H1 (cell line): ENCODE data around the gene RERE. TPM values are rescaled to one million over a fixed set of nuclear protein-coding genes. Genes with fewer than 3 reads are reported as not detected.

Source experiments
- CTCF ChIA-PET: fragments of 300-600 bp; sonication (Branson Sonifier 250); formaldehyde crosslinking; loops from one replicate; lab custom pipeline; 2021; ENCODE audit not compliant: partially characterized antibody; lab: Charles Lee
- POLR2A ChIA-PET: fragments of 300-600 bp; sonication (Branson Sonifier 250); formaldehyde crosslinking; loops from one replicate; lab custom pipeline; 2021; ENCODE audit warnings: inconsistent platforms; ENCODE audit not compliant: partially characterized antibody; lab: Charles Lee
- DNase-seq, 2 experiments: peaks; one replicate each; pipeline versions ENCODE4 v3.0.0 to v3.0.0-alpha.2; 2010 to 2022; ENCODE audit warnings: low spot score in 2 of 2, low read depth in 1 of 2, mixed read lengths in 1 of 2
- FAIRE-seq: peaks from 2 replicates; lab custom pipeline; 2011; peaks lifted over from hg19 to GRCh38; lab: Jason Lieb, UNC
- H2AFZ ChIP-seq: 2 replicates; pipeline ENCODE4 v1.8.1; 2012; ENCODE audit warnings: low read length, inconsistent platforms
- H2AK5ac ChIP-seq: 2 replicates; pipeline ENCODE4 v1.6.1; 2013; ENCODE audit warnings: low read depth, low read length
- H2BK120ac ChIP-seq: replicated peaks from 2 replicates; pipeline ENCODE3; 2013; ENCODE audit warnings: low read depth, low read length, inconsistent platforms
- H2BK12ac ChIP-seq: 2 replicates; pipeline ENCODE4 v1.6.1; 2013; ENCODE audit warnings: low read depth, low read length
- H2BK15ac ChIP-seq: 2 replicates; pipeline ENCODE4 v1.6.1; 2013; ENCODE audit warnings: low read length
- H2BK20ac ChIP-seq: 2 replicates; pipeline ENCODE4 v1.6.1; 2013; ENCODE audit warnings: low read length
- H2BK5ac ChIP-seq: 2 replicates; pipeline ENCODE4 v1.6.1; 2013; ENCODE audit warnings: low read depth, low read length
- H3K14ac ChIP-seq: 2 replicates; pipeline ENCODE4 v1.6.1; 2013; ENCODE audit warnings: inconsistent platforms; ENCODE audit not compliant: insufficient read length
- H3K18ac ChIP-seq: 2 replicates; pipeline ENCODE4 v1.6.1; 2013; ENCODE audit warnings: low read length; ENCODE audit errors: extremely low read depth
- H3K23ac ChIP-seq: 2 replicates; pipeline ENCODE4 v1.6.1; 2013; ENCODE audit warnings: inconsistent platforms; ENCODE audit not compliant: insufficient read length
- H3K23me2 ChIP-seq: 2 replicates; pipeline ENCODE4 v1.6.1; 2013; ENCODE audit warnings: low read depth, low read length
- H3K27ac ChIP-seq: 2 replicates; pipeline ENCODE4 v1.6.1; 2011; ENCODE audit warnings: low read depth, low read length, inconsistent platforms
- H3K27me3 ChIP-seq, 4 experiments: replicated peaks in 1 of 4; 1 replicate in 1 of 4; 2 replicates in 3 of 4; pipeline versions ENCODE4 v1.6.1 to v1.8.1; 2011 to 2013; ENCODE audit warnings: low read length in 3 of 4, mild to moderate bottlenecking in 3 of 4, inconsistent platforms in 2 of 4, mixed read lengths in 2 of 4, moderate library complexity in 1 of 4; ENCODE audit not compliant: control insufficient read depth in 3 of 4, insufficient read depth in 3 of 4; ENCODE audit errors: extremely low read depth in 1 of 4
- H3K36me3 ChIP-seq, 4 experiments: 2 replicates each; pipeline versions ENCODE4 v1.6.1 to v1.8.1; 2011 to 2013; ENCODE audit warnings: mild to moderate bottlenecking in 4 of 4, low read length in 3 of 4, moderate library complexity in 2 of 4, control low read depth in 1 of 4, inconsistent platforms in 1 of 4; ENCODE audit not compliant: insufficient read depth in 4 of 4, control insufficient read depth in 2 of 4
- H3K4ac ChIP-seq: replicated peaks from 2 replicates; pipeline ENCODE3; 2013; ENCODE audit warnings: low read length, low read depth, mixed read lengths, inconsistent platforms; ENCODE audit not compliant: insufficient read length
- H3K4me1 ChIP-seq, 4 experiments: replicated peaks in 1 of 4; 1 replicate in 1 of 4; 2 replicates in 3 of 4; pipeline versions ENCODE4 v1.6.1 to v1.8.1; 2011 to 2013; ENCODE audit warnings: low read length in 3 of 4, inconsistent platforms in 2 of 4, mixed read lengths in 1 of 4; ENCODE audit not compliant: insufficient read depth in 4 of 4, control insufficient read depth in 3 of 4
- H3K4me2 ChIP-seq, 2 experiments: 2 replicates each; pipeline versions ENCODE4 v1.6.1 to v1.8.1; 2011 to 2013; ENCODE audit warnings: low read depth in 2 of 2, low read length in 2 of 2, control low read depth in 1 of 2, inconsistent platforms in 1 of 2, mild to moderate bottlenecking in 1 of 2; ENCODE audit not compliant: insufficient read depth in 1 of 2
- H3K4me3 ChIP-seq, 4 experiments: fragments of 200-600, 300-600 bp in 1 of 4; sonication (generic), shearing (Covaris generic), sonication (Bioruptor Twin) in 1 of 4; 2 replicates each; pipeline versions ENCODE4 v1.5.1 to v1.8.1; 2011 to 2016; ENCODE audit warnings: low read length in 4 of 4, low read depth in 3 of 4, control low read depth in 2 of 4, inconsistent platforms in 2 of 4, mild to moderate bottlenecking in 2 of 4, mixed read lengths in 1 of 4, moderate library complexity in 1 of 4; ENCODE audit not compliant: insufficient read depth in 2 of 4; ENCODE audit errors: extremely low read depth in 1 of 4
- H3K56ac ChIP-seq: replicated peaks from 2 replicates; pipeline ENCODE3; 2013; ENCODE audit warnings: low read depth, mild to moderate bottlenecking, mixed read lengths, low read length, inconsistent platforms; ENCODE audit not compliant: insufficient read length
- H3K79me1 ChIP-seq: 2 replicates; pipeline ENCODE4 v1.6.1; 2013; ENCODE audit warnings: low read depth, low read length, control low read depth
- H3K79me2 ChIP-seq, 2 experiments: 2 replicates each; pipeline versions ENCODE4 v1.6.1 to v1.8.1; 2012 to 2013; ENCODE audit warnings: low read length in 2 of 2, mild to moderate bottlenecking in 2 of 2, inconsistent platforms in 1 of 2; ENCODE audit not compliant: insufficient read depth in 2 of 2, control insufficient read depth in 1 of 2
- H3K9ac ChIP-seq, 4 experiments: replicated peaks in 1 of 4; 1 replicate in 1 of 4; 2 replicates in 3 of 4; pipeline versions ENCODE4 v1.6.1 to v1.8.1; 2011 to 2013; ENCODE audit warnings: low read depth in 3 of 4, low read length in 3 of 4, control low read depth in 2 of 4, mild to moderate bottlenecking in 2 of 4, moderate library complexity in 2 of 4, inconsistent platforms in 1 of 4; ENCODE audit errors: extremely low read depth in 1 of 4
- H3K9me3 ChIP-seq, 2 experiments: 2 replicates each; pipeline versions ENCODE4 v1.6.1 to v1.8.1; 2012 to 2013; ENCODE audit warnings: mild to moderate bottlenecking in 2 of 2, moderate library complexity in 2 of 2, control low read depth in 1 of 2, inconsistent platforms in 1 of 2, low read depth in 1 of 2, low read length in 1 of 2, mixed read lengths in 1 of 2; ENCODE audit not compliant: insufficient read depth in 2 of 2
- H4K20me1 ChIP-seq, 2 experiments: replicated peaks in 1 of 2; 2 replicates each; pipeline versions ENCODE3 to v1.8.1; 2011 to 2013; ENCODE audit warnings: inconsistent platforms in 2 of 2, low read length in 2 of 2, mild to moderate bottlenecking in 1 of 2; ENCODE audit not compliant: insufficient read depth in 2 of 2, control insufficient read depth in 1 of 2
- H4K5ac ChIP-seq: 2 replicates; pipeline ENCODE4 v1.6.1; 2013; ENCODE audit warnings: low read length, low read depth, mixed read lengths, inconsistent platforms; ENCODE audit not compliant: insufficient read length
- H4K8ac ChIP-seq: 2 replicates; pipeline ENCODE4 v1.8.0; 2013; ENCODE audit warnings: mild to moderate bottlenecking, moderate library complexity, low read length, inconsistent platforms; ENCODE audit not compliant: insufficient read depth; ENCODE audit errors: extremely low read depth
- H4K91ac ChIP-seq: replicated peaks from 2 replicates; pipeline ENCODE3; 2013; ENCODE audit warnings: low read length, mixed read lengths, inconsistent platforms; ENCODE audit not compliant: insufficient read length
- CHD2 ChIP-seq: IDR thresholded peaks from 2 replicates; pipeline ENCODE4 v1.6.1; 2012; ENCODE audit warnings: low read length, improper control_type of control experiment
- PHF8 ChIP-seq: fragments of 200-600 bp; sonication (generic); conservative IDR thresholded peaks from 2 replicates; pipeline ENCODE4 v1.7.1; 2012; ENCODE audit warnings: low read depth, mild to moderate bottlenecking, inconsistent platforms, low read length, moderate library complexity
- POLR2A ChIP-seq, 2 experiments: IDR thresholded peaks; 1 replicate in 1 of 2; 2 replicates in 1 of 2; pipeline ENCODE4 v1.6.1; 2011; ENCODE audit warnings: low read depth in 2 of 2, low read length in 2 of 2, mild to moderate bottlenecking in 2 of 2; ENCODE audit errors: control extremely low read depth in 1 of 2
- RNF2 ChIP-seq: fragments of 200-900, 300-1000 bp; sonication (generic); IDR thresholded peaks from 2 replicates; pipeline ENCODE4 v1.7.1; 2016; ENCODE audit warnings: borderline replicate concordance, low read depth, mild to moderate bottlenecking, antibody characterized with exemption, low read length; ENCODE audit not compliant: poor library complexity, severe bottlenecking; ENCODE audit errors: missing control alignments
- WGBS, 2 experiments: shearing (Covaris generic) in 1 of 2; methylation state at CpG; one replicate each; pipeline versions ENCODE4 v1.1.6 to v1.1.7; 2013 to 2015; ENCODE audit warnings: low lambda C conversion rate in 2 of 2, mixed read lengths in 2 of 2, inconsistent platforms in 1 of 2, low coverage in 1 of 2, missing lambda C conversion rate in 1 of 2; ENCODE audit not compliant: insufficient replicate concordance in 2 of 2, insufficient coverage in 1 of 2, insufficient read length in 1 of 2; ENCODE audit errors: extremely low coverage in 1 of 2, missing lambda C conversion rate in 1 of 2; 5-methylcytosine and 5-hydroxymethylcytosine counted together
- polyA plus RNA-seq, 7 experiments: library from polyadenylated mRNA; depleted of rRNA in 3 of 7; stranded (reverse) in 5 of 7; unstranded in 2 of 7; fragments of >200 nt in 5 of 7; fragments of 200-250 nt in 2 of 7; gene quantifications; 1 replicate in 5 of 7; 2 replicates in 1 of 7; 4 replicates in 1 of 7; pipeline versions ENCODE4 v1.2.1 to v1.2.3, GENCODE V29; 2011 to 2013; ENCODE audit warnings: missing spikeins in 2 of 7, mixed read lengths in 2 of 7
- total RNA-seq: library from RNA; stranded (reverse); fragmentation: NEBNext Ultra II Directional; extraction: Animal tissue kit (Norgen Biotek cat#: 25700); gene quantifications from 2 replicates; pipeline ENCODE4 v1.2.1, GENCODE V29; 2021

The RERE gene
- total and polyA plus RNA-seq, 2 of the 8 experiments (the other 6 are each of a cell fraction or from before 2014, with no cell fraction given), result 15.3 to 142 TPM

DNA sequence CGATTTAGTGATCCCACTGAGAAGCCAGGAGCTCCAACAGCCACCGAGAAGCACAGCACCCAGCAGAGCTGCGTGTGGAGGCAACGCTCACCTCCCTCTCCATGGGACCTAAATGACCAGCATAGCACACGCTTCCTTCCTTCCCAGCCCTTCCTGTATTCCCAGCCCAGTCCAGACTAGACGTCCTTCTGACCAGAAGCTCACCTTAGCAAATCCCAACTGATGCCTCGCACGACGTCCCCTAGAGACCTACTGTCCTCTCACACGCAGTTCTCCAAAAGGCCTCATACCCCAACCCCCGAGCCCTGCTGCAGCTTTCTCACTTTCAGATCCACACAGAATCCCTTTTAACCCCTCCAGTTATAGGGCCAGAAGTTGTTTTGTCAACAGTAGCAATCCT, 367.1 kb downstream of the RERE start:
- Histone ChIP-seq H2BK5ac (no peak overlapping the region), H4K5ac (no peak overlapping the region), H2AFZ (no peak overlapping the region), H2BK15ac (no peak overlapping the region), H3K27ac (no peak overlapping the region), H4K20me1 (peaks cover 2 to 7% of the 10 kb centered on the region in 2 experiments), H3K18ac (no peak overlapping the region; the same call in 1 of the 2 replicates), H3K4me1 (peaks cover 2 to 11% (median 9%) of the 10 kb centered on the region in 4 experiments), H3K79me1 (peaks cover 2% of the 10 kb centered on the region; the same call in 1 of the 2 replicates), H3K23me2 (no peaks in the 10 kb centered on the region), H3K56ac (no peak overlapping the region), H3K14ac (no peak overlapping the region), H3K4me2 (no peak overlapping the region; a peak in 1 of 4 replicates), H2BK20ac (no peak overlapping the region), H3K79me2 (peaks cover 0 to 40% of the 10 kb centered on the region in 2 experiments; a peak in 3 of 4 replicates), H4K91ac (no peak overlapping the region), H4K8ac (no peak overlapping the region), H3K9me3 (no peaks in the 10 kb centered on the region), H2BK12ac (no peak overlapping the region), H3K4ac (no peak overlapping the region), H3K23ac (no peak overlapping the region), H3K9ac (no peak overlapping the region), H2BK120ac (no peak overlapping the region), H3K27me3 (no peaks in the 10 kb centered on the region), H3K4me3 (no peak overlapping the region), H2AK5ac (no peak overlapping the region), H3K36me3 (peaks cover 0 to 5% (median 1%) of the 10 kb centered on the region in 4 experiments; a peak in 3 of 8 replicates)
- ChIA-PET POLR2A (interaction anchor here (0.9 to 1.6 kb wide), 3 partner anchors 10 to 43 kb away, joined by 3 to 4 read pairs (median 3); no protein-coding TSS in a partner anchor), CTCF (interaction anchor here (1.3 to 3.8 kb wide), 3 partner anchors 10 to 14 kb away, joined by 5 to 17 read pairs (median 10); no protein-coding TSS in a partner anchor)
- 80% methylated on average over 11 of the region's 11 CpGs; no CpG with 5 or more reads in 1 of the 2 experiments for WGBS, 2 experiments
- FAIRE-seq, result no peak
- DNase-seq, result no peak
- TF ChIP-seq CHD2 (no peak), RNF2 (no peak), POLR2A (IDR thresholded peaks at IDR 0.05; ENCODE audit: control extremely low read depth in 1 of 2, low read depth in 2 of 2, low read length in 2 of 2) (no peak), PHF8 (no peak)
